GF-D8 (cell line): Measurements from ENCODE around the gene EIF3C.
"Not testable (repeated sequence)": the region's sequence is repeated elsewhere in the genome, so short reads cannot be mapped to it uniquely, and the experiment has no call there.

Experiments used
- DNase-seq: peaks from one replicate; lab custom pipeline; 2025; lab: John Stamatoyannopoulos, UW

The EIF3C gene

DNA sequence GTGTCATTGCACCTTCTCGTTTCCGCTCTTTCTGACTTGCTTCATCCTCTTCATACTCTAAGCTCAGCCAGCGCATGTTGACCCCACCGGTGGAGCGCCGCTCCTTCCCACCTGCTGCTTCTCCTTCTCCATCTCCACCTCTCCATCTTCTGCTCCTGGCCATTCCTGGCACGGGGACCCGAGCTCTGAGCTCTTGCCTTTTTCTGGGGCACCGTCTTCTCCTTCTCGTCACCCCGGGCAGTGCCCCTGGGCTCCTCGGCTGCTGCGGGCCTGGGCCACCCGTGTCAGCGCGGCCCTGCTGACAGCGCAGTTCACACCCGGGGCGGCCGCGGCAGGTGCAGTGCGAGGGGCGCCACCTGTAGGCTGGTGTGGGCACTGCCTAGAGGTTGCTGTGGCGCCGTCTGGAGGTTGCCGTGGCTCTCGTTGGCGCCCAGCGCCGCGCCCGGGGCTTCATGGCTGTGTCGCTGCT is 38.8 kb downstream of the EIF3C start:
- DNase-seq, result not testable (repeated sequence)

DNA sequence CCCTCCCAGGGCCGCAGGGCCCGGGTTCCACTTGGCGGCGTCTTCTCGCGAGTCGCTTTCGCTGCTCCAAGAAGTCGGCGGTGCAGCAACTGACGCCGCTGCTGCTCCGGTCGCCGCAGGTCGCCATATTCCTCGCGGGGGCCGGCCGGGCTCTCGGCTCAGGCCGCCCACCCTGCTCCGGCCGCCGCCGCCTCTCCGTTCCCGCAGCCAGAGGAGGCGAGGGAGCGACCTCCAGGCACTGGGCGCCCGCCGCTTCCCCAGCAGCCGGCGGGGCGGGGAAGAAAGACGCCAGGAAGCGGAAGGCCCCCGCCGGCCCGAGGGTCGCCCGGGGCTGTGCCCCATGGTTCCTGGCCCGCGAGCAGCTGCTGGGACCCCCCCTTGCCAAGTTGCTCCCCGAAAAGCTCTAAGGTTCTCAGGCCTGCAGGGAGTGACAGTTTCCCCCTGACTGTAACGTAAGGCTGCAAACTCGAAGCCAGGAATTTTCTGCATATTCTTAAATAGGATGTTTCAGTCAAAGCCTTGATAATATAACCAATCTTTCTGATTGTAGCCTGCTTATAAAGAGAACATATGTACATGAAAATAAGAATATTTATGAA is 39.3 kb downstream of the EIF3C start:
- DNase-seq, result not testable (repeated sequence)

DNA sequence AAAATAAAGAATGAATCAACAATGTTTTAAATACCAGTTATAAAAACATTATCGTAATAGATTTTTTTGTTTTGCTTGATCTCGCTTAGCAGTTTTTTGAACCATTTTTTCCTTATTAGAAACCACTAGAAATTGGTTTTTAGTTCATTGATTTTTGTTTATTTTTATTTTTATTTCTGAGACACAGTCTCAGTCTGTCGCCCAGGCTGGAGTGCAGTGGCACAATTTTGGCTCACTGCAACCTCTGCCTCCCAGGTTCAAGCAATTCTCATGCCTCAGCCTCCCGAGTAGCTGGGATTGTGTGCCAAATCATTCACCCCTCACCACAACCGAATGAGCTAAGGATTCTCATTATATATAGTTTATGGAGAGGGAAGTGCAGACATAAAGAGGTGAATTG is 40.2 kb downstream of the EIF3C start, which contains the start of gene NPIPB9:
NPIPB9 (plus strand) TSS at position 301 of the 400 bp plus-strand sequence.
- DNase-seq, result not testable (repeated sequence)

DNA sequence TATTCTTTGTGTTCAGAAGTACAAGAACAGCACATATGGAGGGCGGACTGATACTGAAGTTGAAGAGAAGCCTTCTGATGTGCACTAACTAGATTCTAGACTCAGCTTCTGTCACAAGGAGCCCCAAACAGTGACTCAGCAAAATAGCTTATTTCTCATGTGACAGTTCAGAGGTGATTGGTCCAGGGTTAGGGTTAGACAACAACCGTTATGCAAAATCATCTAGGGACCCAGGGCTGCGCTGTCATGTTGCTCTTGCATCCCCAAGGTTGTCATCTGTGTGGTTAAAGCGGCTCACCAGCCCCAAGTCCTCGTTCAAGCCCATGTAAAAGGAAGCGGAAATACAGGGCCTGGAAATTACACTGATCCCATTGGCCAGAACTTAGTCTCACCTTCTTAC is 70.4 kb downstream of the EIF3C start:
- DNase-seq, result not testable (repeated sequence)

DNA sequence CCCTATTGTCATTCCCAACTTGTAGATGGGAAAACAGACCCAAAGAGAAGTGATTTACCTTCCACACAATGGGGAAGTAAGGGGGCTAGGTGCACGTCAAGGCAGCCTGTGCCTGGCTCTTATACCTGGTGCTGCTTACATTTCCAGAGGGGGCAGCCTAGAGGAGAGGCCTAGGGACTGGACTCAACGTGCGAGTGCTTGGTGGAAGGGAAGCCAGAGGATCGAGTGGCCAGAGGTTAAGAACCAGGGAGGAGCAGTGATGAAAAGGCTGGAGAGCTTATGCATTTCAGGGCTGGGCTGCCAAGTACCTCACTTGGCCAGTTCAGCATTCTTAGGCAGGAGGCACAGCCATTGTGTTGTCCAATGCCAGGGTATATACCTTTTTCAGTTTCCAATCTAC is 71.1 kb downstream of the EIF3C start:
- DNase-seq, result not testable (repeated sequence)
